Measurements from ENCODE around the gene ETS1.

GRCh38 chr11:128629516-128630106, 42.3 kb upstream of the ETS1 start:
- TF ChIP-seq POLR2AphosphoS5 (IDR thresholded peaks at IDR 0.05; ENCODE audit: low read depth, low read length) = no peak
- TF ChIP-seq, protein P1, sequence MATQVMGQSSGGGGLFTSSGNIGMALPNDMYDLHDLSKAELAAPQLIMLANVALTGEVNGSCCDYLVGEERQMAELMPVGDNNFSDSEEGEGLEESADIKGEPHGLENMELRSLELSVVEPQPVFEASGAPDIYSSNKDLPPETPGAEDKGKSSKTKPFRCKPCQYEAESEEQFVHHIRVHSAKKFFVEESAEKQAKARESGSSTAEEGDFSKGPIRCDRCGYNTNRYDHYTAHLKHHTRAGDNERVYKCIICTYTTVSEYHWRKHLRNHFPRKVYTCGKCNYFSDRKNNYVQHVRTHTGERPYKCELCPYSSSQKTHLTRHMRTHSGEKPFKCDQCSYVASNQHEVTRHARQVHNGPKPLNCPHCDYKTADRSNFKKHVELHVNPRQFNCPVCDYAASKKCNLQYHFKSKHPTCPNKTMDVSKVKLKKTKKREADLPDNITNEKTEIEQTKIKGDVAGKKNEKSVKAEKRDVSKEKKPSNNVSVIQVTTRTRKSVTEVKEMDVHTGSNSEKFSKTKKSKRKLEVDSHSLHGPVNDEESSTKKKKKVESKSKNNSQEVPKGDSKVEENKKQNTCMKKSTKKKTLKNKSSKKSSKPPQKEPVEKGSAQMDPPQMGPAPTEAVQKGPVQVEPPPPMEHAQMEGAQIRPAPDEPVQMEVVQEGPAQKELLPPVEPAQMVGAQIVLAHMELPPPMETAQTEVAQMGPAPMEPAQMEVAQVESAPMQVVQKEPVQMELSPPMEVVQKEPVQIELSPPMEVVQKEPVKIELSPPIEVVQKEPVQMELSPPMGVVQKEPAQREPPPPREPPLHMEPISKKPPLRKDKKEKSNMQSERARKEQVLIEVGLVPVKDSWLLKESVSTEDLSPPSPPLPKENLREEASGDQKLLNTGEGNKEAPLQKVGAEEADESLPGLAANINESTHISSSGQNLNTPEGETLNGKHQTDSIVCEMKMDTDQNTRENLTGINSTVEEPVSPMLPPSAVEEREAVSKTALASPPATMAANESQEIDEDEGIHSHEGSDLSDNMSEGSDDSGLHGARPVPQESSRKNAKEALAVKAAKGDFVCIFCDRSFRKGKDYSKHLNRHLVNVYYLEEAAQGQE (IDR thresholded peaks at IDR 0.05; ENCODE audit: insufficient read depth in 1 of 2, low read depth in 2 of 2, low read length in 2 of 2) = no peak
